CD4-positive, alpha-beta T cell treated with Interleukin-12 subunit alpha and Interleukin-12 subunit beta, for 1 hour (primary cell): Measurements from ENCODE around the gene NUDT10.
"Not testable (repeated sequence)": the region's sequence is repeated elsewhere in the genome, so short reads cannot be mapped to it uniquely, and the experiment has no call there.

Experiments
- DNase-seq: peaks from one replicate; pipeline ENCODE4 v3.0.0-alpha.2; 2020

Gene NUDT10

GRCh38 chrX:51332188-51332942, at the start of gene NUDT10:
Gene NUDT10 (plus strand): TSS chrX:51332822. CDS start chrX:51332966, 144 bp downstream.
- DNase-seq, result peak; percentile 13

GRCh38 chrX:51292421-51292820, 40.2 kb upstream of the NUDT10 start:
- DNase-seq, result no peak

- no peak for DNase-seq
These were observed 36.5 kb upstream of the NUDT10 start for GRCh38 chrX:51296138-51296537.

- no peak for DNase-seq
These were observed 16.4 kb upstream of the NUDT10 start for GRCh38 chrX:51316271-51316670.

GRCh38 chrX:51332943-51333785, 542 bp downstream of the NUDT10 start:
- not testable (repeated sequence) for DNase-seq

- DNase-seq, result no peak
These were observed 1.7 kb downstream of the NUDT10 start for GRCh38 chrX:51334276-51334675.

- DNase-seq, result peak; percentile 48
These were observed 4.0 kb downstream of the NUDT10 start for GRCh38 chrX:51336584-51336983.

- DNase-seq, result no peak
These were observed 28.6 kb downstream of the NUDT10 start for GRCh38 chrX:51361251-51361650.

- DNase-seq, result no peak
These were observed 44.0 kb downstream of the NUDT10 start for GRCh38 chrX:51376672-51377071.
